GM23338 (cell line): ENCODE measurements around the gene CTSC. TPM values are rescaled to one million over a fixed set of nuclear protein-coding genes. Genes with fewer than 3 reads are reported as not detected.

ENCODE experiments used
- ATAC-seq: fragments of 200-7000 bp; cut with Tn5 transposase; 3 replicates; pipeline ENCODE4 v1.9.1; 2020
- DNase-seq: peaks from one replicate; pipeline ENCODE4 v3.0.0-alpha.2; 2015; ENCODE audit warnings: low spot score
- H2AFZ ChIP-seq: fragments of 200-600 bp; sonication (generic); 2 replicates; pipeline ENCODE4 v1.8.0; 2016; ENCODE audit warnings: antibody characterized with exemption, mild to moderate bottlenecking, moderate library complexity
- H3F3A ChIP-seq: fragments of 200-600 bp; sonication (generic); replicated peaks from 2 replicates; pipeline ENCODE4 v1.8.0; 2017; ENCODE audit warnings: antibody characterized with exemption, mixed run types, low read depth
- H3K27ac ChIP-seq: fragments of 200-600 bp; sonication (generic); 2 replicates; pipeline ENCODE4 v1.6.1; 2016; ENCODE audit warnings: low read depth
- H3K27me3 ChIP-seq: fragments of 200-600 bp; sonication (generic); 2 replicates; pipeline ENCODE4 v1.8.0; 2016; ENCODE audit warnings: mild to moderate bottlenecking, mixed run types, moderate library complexity; ENCODE audit not compliant: insufficient read depth
- H3K36me3 ChIP-seq: fragments of 200-600 bp; sonication (generic); 2 replicates; pipeline ENCODE4 v1.8.0; 2016; ENCODE audit warnings: mild to moderate bottlenecking; ENCODE audit not compliant: insufficient read depth
- H3K4me1 ChIP-seq: fragments of 200-600 bp; sonication (generic); 2 replicates; pipeline ENCODE4 v1.8.0; 2016; ENCODE audit warnings: mild to moderate bottlenecking, moderate library complexity; ENCODE audit not compliant: insufficient read depth
- H3K4me2 ChIP-seq: fragments of 200-600 bp; sonication (generic); 2 replicates; pipeline ENCODE4 v1.7.1; 2017; ENCODE audit warnings: mixed run types
- H3K4me3 ChIP-seq: fragments of 200-600 bp; sonication (generic); 2 replicates; pipeline ENCODE4 v1.6.1; 2016; ENCODE audit warnings: mixed run types
- H3K79me2 ChIP-seq: fragments of 200-600 bp; sonication (generic); replicated peaks from 2 replicates; pipeline ENCODE4 v1.8.0; 2017; ENCODE audit warnings: mild to moderate bottlenecking; ENCODE audit not compliant: insufficient read depth
- H3K9me2 ChIP-seq: fragments of 200-600 bp; sonication (generic); 2 replicates; pipeline ENCODE4 v1.8.0; 2017; ENCODE audit not compliant: insufficient read depth
- H4K20me1 ChIP-seq: fragments of 200-600 bp; sonication (generic); replicated peaks from 2 replicates; pipeline ENCODE4 v1.8.0; 2017; ENCODE audit warnings: mild to moderate bottlenecking; ENCODE audit not compliant: insufficient read depth
- H3K27ac Mint-ChIP-seq: 2 replicates; pipeline ENCODE4 v1.8.0; 2020; ENCODE audit warnings: inconsistent platforms, mild to moderate bottlenecking, moderate library complexity, mixed read lengths
- H3K27me3 Mint-ChIP-seq: 3 replicates; pipeline ENCODE4 v1.8.0; 2022; ENCODE audit warnings: low read depth, mild to moderate bottlenecking, moderate library complexity, mixed read lengths, inconsistent platforms; ENCODE audit not compliant: insufficient read depth, poor library complexity
- H3K36me3 Mint-ChIP-seq: 3 replicates; pipeline ENCODE4 v1.8.0; 2021; ENCODE audit warnings: low read depth, mild to moderate bottlenecking, inconsistent platforms, moderate library complexity, mixed read lengths
- H3K4me1 Mint-ChIP-seq: 3 replicates; pipeline ENCODE4 v1.8.0; 2020; ENCODE audit warnings: mild to moderate bottlenecking, inconsistent platforms, mixed read lengths
- H3K4me3 Mint-ChIP-seq: 3 replicates; pipeline ENCODE4 v1.8.0; 2021; ENCODE audit warnings: moderate library complexity, mild to moderate bottlenecking, inconsistent platforms, mixed read lengths
- H3K9me3 Mint-ChIP-seq: 3 replicates; pipeline ENCODE4 v1.8.0; 2020; ENCODE audit warnings: moderate library complexity, mild to moderate bottlenecking, inconsistent platforms, mixed read lengths
- EZH2phosphoT487 ChIP-seq: fragments of 200-600 bp; sonication (generic); IDR thresholded peaks from one replicate; pipeline ENCODE4 v1.8.1; 2018; ENCODE audit warnings: antibody characterized with exemption; ENCODE audit not compliant: unreplicated experiment
- JUNB ChIP-seq: IDR thresholded peaks from one replicate; pipeline ENCODE4 v1.6.1; 2016; ENCODE audit warnings: antibody characterized with exemption; ENCODE audit not compliant: unreplicated experiment
- NANOG ChIP-seq: IDR thresholded peaks from 2 replicates; pipeline ENCODE4 v1.6.1; 2016; ENCODE audit warnings: antibody characterized with exemption, borderline replicate concordance
- POLR2AphosphoS5 ChIP-seq: IDR thresholded peaks from 2 replicates; pipeline ENCODE4 v1.6.1; 2016; ENCODE audit warnings: antibody characterized with exemption, low read depth
- STAT1 ChIP-seq: IDR thresholded peaks from one replicate; pipeline ENCODE4 v1.6.1; 2016; ENCODE audit warnings: antibody characterized with exemption; ENCODE audit not compliant: unreplicated experiment
- ZNF114 ChIP-seq: fragments of 250-450 bp; sonication (Bioruptor Pico); IDR thresholded peaks from 2 replicates; pipeline ENCODE4 v1.5.0; 2020; ENCODE audit warnings: mild to moderate bottlenecking, moderate library complexity
- ZNF331 ChIP-seq: fragments of 250-450 bp; sonication (Bioruptor Pico); IDR thresholded peaks from 2 replicates; pipeline ENCODE4 v1.5.0; 2020; ENCODE audit warnings: low read depth, mild to moderate bottlenecking, moderate library complexity
- polyA plus RNA-seq: library from polyadenylated mRNA; unstranded; fragments of >200 nt; fragmentation: Nextera tagmentation; extraction: Ambion mirVana; gene quantifications from 2 replicates; pipeline ENCODE4 v1.2.1, GENCODE V29; 2016
- total RNA-seq: library from RNA; depleted of rRNA; stranded (reverse); fragments of >200 nt; shearing (Covaris generic); gene quantifications from 2 replicates; pipeline ENCODE4 v1.2.3, GENCODE V29; 2014
- TF ChIP-seq, protein P1 (sequence below), 2 experiments: fragments of 200-600 bp in 1 of 2; sonication (generic) in 1 of 2; conservative IDR thresholded peaks; 2 replicates each; pipeline versions ENCODE4 v1.5.1 to v1.6.1; 2016 to 2017; ENCODE audit warnings: antibody characterized with exemption in 2 of 2, low read depth in 2 of 2, mild to moderate bottlenecking in 2 of 2, moderate library complexity in 1 of 2
- TF ChIP-seq, protein P2 (sequence below): IDR thresholded peaks from one replicate; pipeline ENCODE4 v1.6.1; 2018; ENCODE audit warnings: antibody characterized with exemption; ENCODE audit not compliant: unreplicated experiment
- TF ChIP-seq, protein P3 (sequence below): IDR thresholded peaks from 2 replicates; pipeline ENCODE4 v1.6.1; 2016; ENCODE audit warnings: antibody characterized with exemption

CTSC gene
- total and polyA plus RNA-seq, 2 experiments from 2014 or later: 408 to 444 TPM

DNA sequence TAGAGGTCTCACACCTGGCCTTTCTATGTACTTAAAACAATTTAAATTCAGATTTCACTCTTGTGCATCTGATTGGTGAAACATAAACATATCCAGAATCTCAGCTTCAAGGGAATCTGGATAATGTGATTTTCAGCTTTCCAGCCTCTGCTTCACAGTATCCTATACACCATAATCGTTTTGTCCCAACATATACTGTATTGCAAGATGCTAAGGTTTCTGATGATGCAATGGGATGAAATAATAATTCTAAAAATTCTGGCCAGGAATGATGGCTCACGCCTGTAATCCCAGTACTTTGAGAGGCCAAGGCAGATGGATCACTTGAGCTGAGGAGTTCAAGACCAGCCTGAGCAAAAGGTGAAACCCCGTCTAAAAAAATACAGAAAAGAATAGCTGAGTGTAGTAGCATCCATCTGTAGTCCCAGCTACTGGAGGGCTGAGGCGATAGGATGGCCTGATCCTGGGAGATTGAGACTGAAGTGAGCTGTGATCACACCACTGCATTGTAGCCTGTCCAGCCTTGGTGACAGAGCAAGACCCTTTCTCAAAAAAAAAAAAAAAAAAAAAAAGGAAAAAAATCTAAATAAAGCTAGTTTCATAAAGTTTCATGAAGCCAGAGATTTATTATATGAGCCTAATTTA lies 41.0 kb upstream of the CTSC start (continued):
- TF ChIP-seq, protein P1, sequence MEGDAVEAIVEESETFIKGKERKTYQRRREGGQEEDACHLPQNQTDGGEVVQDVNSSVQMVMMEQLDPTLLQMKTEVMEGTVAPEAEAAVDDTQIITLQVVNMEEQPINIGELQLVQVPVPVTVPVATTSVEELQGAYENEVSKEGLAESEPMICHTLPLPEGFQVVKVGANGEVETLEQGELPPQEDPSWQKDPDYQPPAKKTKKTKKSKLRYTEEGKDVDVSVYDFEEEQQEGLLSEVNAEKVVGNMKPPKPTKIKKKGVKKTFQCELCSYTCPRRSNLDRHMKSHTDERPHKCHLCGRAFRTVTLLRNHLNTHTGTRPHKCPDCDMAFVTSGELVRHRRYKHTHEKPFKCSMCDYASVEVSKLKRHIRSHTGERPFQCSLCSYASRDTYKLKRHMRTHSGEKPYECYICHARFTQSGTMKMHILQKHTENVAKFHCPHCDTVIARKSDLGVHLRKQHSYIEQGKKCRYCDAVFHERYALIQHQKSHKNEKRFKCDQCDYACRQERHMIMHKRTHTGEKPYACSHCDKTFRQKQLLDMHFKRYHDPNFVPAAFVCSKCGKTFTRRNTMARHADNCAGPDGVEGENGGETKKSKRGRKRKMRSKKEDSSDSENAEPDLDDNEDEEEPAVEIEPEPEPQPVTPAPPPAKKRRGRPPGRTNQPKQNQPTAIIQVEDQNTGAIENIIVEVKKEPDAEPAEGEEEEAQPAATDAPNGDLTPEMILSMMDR (conservative IDR thresholded peaks at IDR 0.05; ENCODE audit: low read depth in 2 of 2): no peak
- TF ChIP-seq NANOG (no peak), JUNB (no peak)
- TF ChIP-seq, protein P2, sequence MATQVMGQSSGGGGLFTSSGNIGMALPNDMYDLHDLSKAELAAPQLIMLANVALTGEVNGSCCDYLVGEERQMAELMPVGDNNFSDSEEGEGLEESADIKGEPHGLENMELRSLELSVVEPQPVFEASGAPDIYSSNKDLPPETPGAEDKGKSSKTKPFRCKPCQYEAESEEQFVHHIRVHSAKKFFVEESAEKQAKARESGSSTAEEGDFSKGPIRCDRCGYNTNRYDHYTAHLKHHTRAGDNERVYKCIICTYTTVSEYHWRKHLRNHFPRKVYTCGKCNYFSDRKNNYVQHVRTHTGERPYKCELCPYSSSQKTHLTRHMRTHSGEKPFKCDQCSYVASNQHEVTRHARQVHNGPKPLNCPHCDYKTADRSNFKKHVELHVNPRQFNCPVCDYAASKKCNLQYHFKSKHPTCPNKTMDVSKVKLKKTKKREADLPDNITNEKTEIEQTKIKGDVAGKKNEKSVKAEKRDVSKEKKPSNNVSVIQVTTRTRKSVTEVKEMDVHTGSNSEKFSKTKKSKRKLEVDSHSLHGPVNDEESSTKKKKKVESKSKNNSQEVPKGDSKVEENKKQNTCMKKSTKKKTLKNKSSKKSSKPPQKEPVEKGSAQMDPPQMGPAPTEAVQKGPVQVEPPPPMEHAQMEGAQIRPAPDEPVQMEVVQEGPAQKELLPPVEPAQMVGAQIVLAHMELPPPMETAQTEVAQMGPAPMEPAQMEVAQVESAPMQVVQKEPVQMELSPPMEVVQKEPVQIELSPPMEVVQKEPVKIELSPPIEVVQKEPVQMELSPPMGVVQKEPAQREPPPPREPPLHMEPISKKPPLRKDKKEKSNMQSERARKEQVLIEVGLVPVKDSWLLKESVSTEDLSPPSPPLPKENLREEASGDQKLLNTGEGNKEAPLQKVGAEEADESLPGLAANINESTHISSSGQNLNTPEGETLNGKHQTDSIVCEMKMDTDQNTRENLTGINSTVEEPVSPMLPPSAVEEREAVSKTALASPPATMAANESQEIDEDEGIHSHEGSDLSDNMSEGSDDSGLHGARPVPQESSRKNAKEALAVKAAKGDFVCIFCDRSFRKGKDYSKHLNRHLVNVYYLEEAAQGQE: no peak

DNA sequence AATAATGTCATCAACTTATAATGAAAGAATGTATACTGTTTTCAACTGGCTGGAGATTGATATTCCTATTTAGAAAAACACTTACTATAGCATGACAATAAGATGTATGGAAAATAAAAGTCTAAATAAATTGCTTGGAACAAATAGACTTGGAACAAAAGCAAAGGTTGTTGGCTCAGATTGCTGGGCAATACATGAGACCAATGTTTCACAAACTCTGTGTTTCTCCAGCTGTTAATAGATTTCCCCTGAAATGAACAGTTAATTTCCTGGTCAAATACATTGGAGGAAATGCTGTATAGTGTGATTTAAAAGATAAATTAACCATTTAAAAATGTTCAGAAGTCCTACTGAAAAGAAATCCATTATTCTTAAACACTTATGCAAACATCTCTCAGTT lies 40.1 kb upstream of the CTSC start:
- Histone ChIP-seq H3K4me3 (no peak overlapping the region), H3K36me3 (no peaks in the 10 kb centered on the region), H3F3A (no peaks in the 10 kb centered on the region), H3K27ac (no peak overlapping the region), H3K4me2 (no peak overlapping the region), H3K27me3 (no peaks in the 10 kb centered on the region), H3K9me2 (no peaks in the 10 kb centered on the region), H4K20me1 (no peaks in the 10 kb centered on the region), H3K4me1 (peaks cover 37% of the 10 kb centered on the region), H3K79me2 (no peaks in the 10 kb centered on the region), H2AFZ (no peak overlapping the region)
- DNase-seq: no peak
- Mint-ChIP-seq H3K9me3 (no peaks in the 10 kb centered on the region), H3K27ac (no peak overlapping the region), H3K4me3 (no peak overlapping the region), H3K36me3 (no peaks in the 10 kb centered on the region), H3K4me1 (peaks cover 40% of the 10 kb centered on the region), H3K27me3 (peaks cover 6% of the 10 kb centered on the region)
- no peak for ATAC-seq
- TF ChIP-seq ZNF331 (CRISPR knock-in tag) (no peak), ZNF114 (CRISPR knock-in tag) (no peak), STAT1 (no peak), EZH2phosphoT487 (no peak), POLR2AphosphoS5 (no peak)
- TF ChIP-seq, protein P3, sequence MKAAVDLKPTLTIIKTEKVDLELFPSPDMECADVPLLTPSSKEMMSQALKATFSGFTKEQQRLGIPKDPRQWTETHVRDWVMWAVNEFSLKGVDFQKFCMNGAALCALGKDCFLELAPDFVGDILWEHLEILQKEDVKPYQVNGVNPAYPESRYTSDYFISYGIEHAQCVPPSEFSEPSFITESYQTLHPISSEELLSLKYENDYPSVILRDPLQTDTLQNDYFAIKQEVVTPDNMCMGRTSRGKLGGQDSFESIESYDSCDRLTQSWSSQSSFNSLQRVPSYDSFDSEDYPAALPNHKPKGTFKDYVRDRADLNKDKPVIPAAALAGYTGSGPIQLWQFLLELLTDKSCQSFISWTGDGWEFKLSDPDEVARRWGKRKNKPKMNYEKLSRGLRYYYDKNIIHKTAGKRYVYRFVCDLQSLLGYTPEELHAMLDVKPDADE: no peak
- TF ChIP-seq, protein P2: no peak
- TF ChIP-seq, protein P1 (conservative IDR thresholded peaks at IDR 0.05; ENCODE audit: low read depth in 2 of 2): no peak
